B cell (primary cell): ENCODE measurements around the gene PTPRG. TPM values are rescaled to one million over a fixed set of nuclear protein-coding genes. Genes with fewer than 3 reads are reported as not detected.

ENCODE experiments used
- ATAC-seq: fragments of 200-7000 bp; cut with Tn5 transposase; one replicate; pipeline ENCODE4 v1.10.0; 2021; ENCODE audit warnings: low read depth, mild to moderate bottlenecking, moderate number of reproducible peaks, moderate library complexity
- CTCF ChIA-PET: fragments of 350-600 bp; sonication (Branson Sonifier 250); formaldehyde crosslinking; loops from one replicate; lab custom pipeline; 2021; ENCODE audit warnings: antibody characterized with exemption, inconsistent platforms; lab: Charles Lee
- POLR2A ChIA-PET: fragments of 350-600 bp; sonication (Branson Sonifier 250); formaldehyde crosslinking; loops from one replicate; lab custom pipeline; 2021; ENCODE audit warnings: antibody characterized with exemption; lab: Charles Lee
- DNase-seq: peaks from one replicate; pipeline ENCODE4 v3.0.0; 2013
- H2AFZ ChIP-seq: 2 replicates; pipeline ENCODE4 v1.6.1; 2012; ENCODE audit warnings: mild to moderate bottlenecking, low read depth, low read length; ENCODE audit not compliant: insufficient read depth, poor library complexity, severe bottlenecking
- H3K27ac ChIP-seq, 2 donors: 1 replicate in 1 of 2; 2 replicates in 1 of 2; pipeline ENCODE4 v1.5.1; 2012 to 2013; ENCODE audit warnings: low read length in 2 of 2, mild to moderate bottlenecking in 2 of 2, moderate library complexity in 1 of 2
- H3K27me3 ChIP-seq, 4 experiments: fragments of 200-600 bp in 1 of 4; sonication (generic) in 1 of 4; replicated peaks in 1 of 4; 1 replicate in 2 of 4; 2 replicates in 2 of 4; pipeline versions ENCODE4 v1.6.1 to v1.7.0; 2013 to 2016; ENCODE audit warnings: low read length in 3 of 4, mild to moderate bottlenecking in 2 of 4, mixed read lengths in 1 of 4, moderate library complexity in 1 of 4; ENCODE audit not compliant: insufficient read depth in 4 of 4, control insufficient read depth in 3 of 4; ENCODE audit errors: control extremely low read depth in 1 of 4
- H3K36me3 ChIP-seq, 2 experiments: replicated peaks in 1 of 2; 1 replicate in 1 of 2; 2 replicates in 1 of 2; pipeline versions ENCODE4 v1.6.1 to v1.7.1; 2013; ENCODE audit warnings: low read length in 1 of 2; ENCODE audit not compliant: insufficient read depth in 2 of 2, control insufficient read depth in 1 of 2; ENCODE audit errors: control extremely low read depth in 1 of 2, extremely low read depth in 1 of 2
- H3K4me1 ChIP-seq, 2 donors: fragments of 200-600 bp in 1 of 2; sonication (generic) in 1 of 2; 1 replicate in 1 of 2; 2 replicates in 1 of 2; pipeline versions ENCODE4 v1.5.1 to v1.6.1; 2013 to 2017; ENCODE audit warnings: low read length in 2 of 2; ENCODE audit not compliant: control insufficient read depth in 2 of 2, insufficient read depth in 2 of 2
- H3K4me2 ChIP-seq: replicated peaks from 2 replicates; pipeline ENCODE3; 2012; ENCODE audit warnings: mild to moderate bottlenecking, low read depth, low read length; ENCODE audit not compliant: poor library complexity, severe bottlenecking
- H3K4me3 ChIP-seq, 5 experiments: fragments of 200-600 bp in 1 of 5; sonication (generic) in 1 of 5; 1 replicate in 3 of 5; 2 replicates in 2 of 5; pipeline versions ENCODE4 v1.5.1 to v1.7.0; 2011 to 2016; ENCODE audit warnings: low read length in 4 of 5, mild to moderate bottlenecking in 4 of 5, low read depth in 2 of 5, control low read depth in 1 of 5, moderate library complexity in 1 of 5; ENCODE audit not compliant: insufficient read depth in 1 of 5; ENCODE audit errors: control extremely low read depth in 1 of 5, extremely low read depth in 1 of 5
- H3K79me2 ChIP-seq: fragments of 200-600 bp; sonication (generic); one replicate; pipeline ENCODE4 v1.6.0; 2016; ENCODE audit warnings: low read length; ENCODE audit not compliant: control insufficient read depth, insufficient read depth
- H3K9ac ChIP-seq: fragments of 200-600 bp; sonication (generic); 2 replicates; pipeline ENCODE4 v1.6.1; 2017; ENCODE audit warnings: mild to moderate bottlenecking, low read length, moderate library complexity
- H3K9me3 ChIP-seq, 3 donors: one replicate each; pipeline versions ENCODE4 v1.6.1 to v1.7.1; 2013; ENCODE audit warnings: low read length in 2 of 3; ENCODE audit not compliant: control insufficient read depth in 2 of 3, insufficient read depth in 1 of 3; ENCODE audit errors: control extremely low read depth in 1 of 3
- H4K20me1 ChIP-seq: 2 replicates; pipeline ENCODE4 v1.6.0; 2012; ENCODE audit warnings: mild to moderate bottlenecking, low read length; ENCODE audit not compliant: insufficient read depth, control insufficient read depth, poor library complexity, severe bottlenecking
- H3K27ac Mint-ChIP-seq: one replicate; pipeline ENCODE4 v1.8.0; 2021; ENCODE audit warnings: mixed read lengths
- H3K27me3 Mint-ChIP-seq: one replicate; pipeline ENCODE4 v1.8.0; 2021; ENCODE audit warnings: mixed read lengths
- H3K4me1 Mint-ChIP-seq: one replicate; pipeline ENCODE4 v1.8.0; 2021; ENCODE audit warnings: mixed read lengths
- H3K4me3 Mint-ChIP-seq: one replicate; pipeline ENCODE4 v1.8.0; 2021; ENCODE audit warnings: mixed read lengths
- H3K9me3 Mint-ChIP-seq: one replicate; pipeline ENCODE4 v1.8.0; 2022; ENCODE audit warnings: mixed read lengths; ENCODE audit not compliant: insufficient read depth
- CTCF ChIP-seq: fragments of 200-600 bp; IDR thresholded peaks from one replicate; pipeline ENCODE4 v1.8.0; 2022; ENCODE audit warnings: antibody characterized with exemption, mild to moderate bottlenecking
- EZH2 ChIP-seq: IDR thresholded peaks from 2 replicates; pipeline ENCODE4 v1.6.1; 2012; ENCODE audit warnings: borderline replicate concordance, low read depth, mild to moderate bottlenecking, moderate library complexity, low read length; ENCODE audit not compliant: insufficient read depth, poor library complexity, severe bottlenecking
- WGBS: methylation state at CpG from one replicate; pipeline ENCODE4 v1.1.5; 2013; ENCODE audit warnings: missing lambda C conversion rate; ENCODE audit not compliant: insufficient coverage; 5-methylcytosine and 5-hydroxymethylcytosine counted together
- intact Hi-C: fragments of 100-400 bp; cut with micrococcal nuclease; formaldehyde crosslinking; loops from one replicate; pipeline ENCODE4 v1.10.0; 2022
- polyA plus RNA-seq: library from polyadenylated mRNA; depleted of rRNA; stranded (reverse); fragments of >200 nt; gene quantifications from 2 replicates; pipeline ENCODE4 v1.2.3, GENCODE V29; 2012
- total RNA-seq, 2 donors: library from RNA; stranded (reverse); fragments of 120-200 nt in 1 of 2; gene quantifications; 1 replicate in 1 of 2; 2 replicates in 1 of 2; pipeline versions ENCODE4 v1.2.3 to v1.2.4, GENCODE V29; 2013 to 2022

Gene PTPRG
- total and polyA plus RNA-seq, 2 donors (not counting 1 experiment from before 2014, with no cell fraction given): 0.12 to 1.3 TPM

- H3K4me1 Mint-ChIP-seq: no peaks in the 10 kb centered on the region
- no peak overlapping the region for H2AFZ ChIP-seq
- intact Hi-C loops: no loop called here
- TF ChIP-seq CTCF (no peak), EZH2 (no peak)
- H3K79me2 ChIP-seq: no peaks in the 10 kb centered on the region
- 80% methylated on average over 1 of the region's 1 CpG for WGBS
- no peaks in the 10 kb centered on the region for H3K9me3 Mint-ChIP-seq
- H3K27ac Mint-ChIP-seq: no peak overlapping the region
- H3K4me2 ChIP-seq: no peak overlapping the region
- no peaks in the 10 kb centered on the region for H4K20me1 ChIP-seq
- H3K9ac ChIP-seq: no peak overlapping the region
- CTCF ChIA-PET: no interaction called here
- H3K9me3 ChIP-seq: no peaks in the 10 kb centered on the region
- POLR2A ChIA-PET: no interaction called here
- no peak overlapping the region for H3K4me3 ChIP-seq
- no peaks in the 10 kb centered on the region for H3K27me3 Mint-ChIP-seq
- no peaks in the 10 kb centered on the region for H3K36me3 ChIP-seq
- H3K4me3 Mint-ChIP-seq: no peak overlapping the region
- ATAC-seq (no peak), DNase-seq (no peak)
- no peak overlapping the region for H3K27ac ChIP-seq
- no peaks in the 10 kb centered on the region for H3K4me1 ChIP-seq
- no peaks in the 10 kb centered on the region for H3K27me3 ChIP-seq
Measured at GRCh38 chr3:61739640-61740039, 178.3 kb downstream of the PTPRG start.

GRCh38 chr3:61740494-61740893 lies 179.1 kb downstream of the PTPRG start:
- Histone ChIP-seq H3K4me1 (no peaks in the 10 kb centered on the region), H3K9ac (no peak overlapping the region), H3K27me3 (no peaks in the 10 kb centered on the region), H3K79me2 (no peaks in the 10 kb centered on the region), H2AFZ (no peak overlapping the region), H4K20me1 (no peaks in the 10 kb centered on the region), H3K4me3 (no peak overlapping the region), H3K9me3 (no peaks in the 10 kb centered on the region), H3K27ac (no peak overlapping the region), H3K36me3 (no peaks in the 10 kb centered on the region), H3K4me2 (no peak overlapping the region)
- H3K4me1 Mint-ChIP-seq: no peaks in the 10 kb centered on the region
- H3K27me3 Mint-ChIP-seq: no peaks in the 10 kb centered on the region
- H3K27ac Mint-ChIP-seq: no peak overlapping the region
- H3K9me3 Mint-ChIP-seq: no peaks in the 10 kb centered on the region
- intact Hi-C loops: no loop called here
- no peak overlapping the region for H3K4me3 Mint-ChIP-seq
- no peak for ATAC-seq
- TF ChIP-seq CTCF (no peak), EZH2 (no peak)
- ChIA-PET POLR2A (no interaction called here), CTCF (no interaction called here)
- DNase-seq: no peak
- no CpG with 5 or more reads among the region's 1 CpG for WGBS
